SK-N-SH (cell line): ENCODE data around the gene NTRK3. TPM values are rescaled to one million over a fixed set of nuclear protein-coding genes. Genes with fewer than 3 reads are reported as not detected.

Experiments used
- CTCF ChIA-PET: fragments of 300-600, 350-600 bp; formaldehyde crosslinking; extraction: SDS; loops from one replicate; lab custom pipeline; 2021; lab: Yijun Ruan, JAX
- POLR2A ChIA-PET: fragments of 350-600 bp; sonication (Branson Sonifier 250); formaldehyde crosslinking; extraction: SDS; loops from one replicate; lab custom pipeline; 2020; ENCODE audit warnings: antibody characterized with exemption, inconsistent platforms; lab: Yijun Ruan, JAX
- DNase-seq: peaks from one replicate; pipeline ENCODE4 v3.0.0; 2012
- H2AFZ ChIP-seq: fragments of 200-600 bp; sonication (generic); 2 replicates; pipeline ENCODE4 v1.8.1; 2016; ENCODE audit warnings: antibody characterized with exemption, mild to moderate bottlenecking, low read depth
- H3F3A ChIP-seq: fragments of 200-600 bp; sonication (generic); replicated peaks from 2 replicates; pipeline ENCODE3; 2016; ENCODE audit warnings: antibody characterized with exemption, mild to moderate bottlenecking; ENCODE audit not compliant: insufficient read depth
- H3K27ac ChIP-seq, 2 experiments: fragments of 200-500 bp in 1 of 2; fragments of 200-600 bp in 1 of 2; sonication (Bioruptor generic) in 1 of 2; sonication (generic), shearing (Covaris generic) in 1 of 2; 2 replicates each; pipeline versions ENCODE4 v1.5.1 to v1.6.1; 2014 to 2016; ENCODE audit warnings: low read depth in 2 of 2, inconsistent platforms in 1 of 2, low read length in 1 of 2, mild to moderate bottlenecking in 1 of 2, mixed read lengths in 1 of 2
- H3K27me3 ChIP-seq: fragments of 200-600 bp; sonication (generic), shearing (Covaris generic); 2 replicates; pipeline ENCODE4 v1.6.1; 2016; ENCODE audit warnings: mixed run types; ENCODE audit not compliant: insufficient read depth
- H3K36me3 ChIP-seq, 2 experiments: fragments of 200-500 bp in 1 of 2; fragments of 200-600 bp in 1 of 2; sonication (Bioruptor generic) in 1 of 2; sonication (generic) in 1 of 2; replicated peaks in 1 of 2; 2 replicates each; pipeline versions ENCODE3 to v1.5.1; 2014 to 2016; ENCODE audit warnings: low read length in 1 of 2, mild to moderate bottlenecking in 1 of 2; ENCODE audit not compliant: insufficient read depth in 2 of 2, control insufficient read depth in 1 of 2
- H3K4me1 ChIP-seq, 2 experiments: fragments of 200-500 bp in 1 of 2; fragments of 200-600 bp in 1 of 2; sonication (Bioruptor generic) in 1 of 2; sonication (generic), shearing (Covaris generic) in 1 of 2; 2 replicates each; pipeline versions ENCODE4 v1.5.1 to v1.6.1; 2014 to 2016; ENCODE audit warnings: low read depth in 1 of 2, low read length in 1 of 2, mixed run types in 1 of 2; ENCODE audit not compliant: insufficient read depth in 2 of 2, control insufficient read depth in 1 of 2
- H3K4me2 ChIP-seq: fragments of 200-600 bp; sonication (generic), shearing (Covaris generic); 2 replicates; pipeline ENCODE4 v1.6.1; 2017; ENCODE audit warnings: mixed run types
- H3K4me3 ChIP-seq, 2 experiments: fragments of 200-500 bp in 1 of 2; fragments of 200-600 bp in 1 of 2; sonication (Bioruptor generic) in 1 of 2; sonication (generic), shearing (Covaris generic) in 1 of 2; 2 replicates each; pipeline versions ENCODE4 v1.5.1 to v1.8.1; 2014 to 2016; ENCODE audit warnings: low read depth in 2 of 2, inconsistent platforms in 1 of 2, low read length in 1 of 2, mild to moderate bottlenecking in 1 of 2, mixed read lengths in 1 of 2, moderate library complexity in 1 of 2
- H3K79me2 ChIP-seq: fragments of 200-600 bp; sonication (generic); 2 replicates; pipeline ENCODE4 v1.8.1; 2017; ENCODE audit warnings: mild to moderate bottlenecking; ENCODE audit not compliant: insufficient read depth
- H3K9ac ChIP-seq: fragments of 200-600 bp; sonication (generic); 2 replicates; pipeline ENCODE4 v1.6.1; 2017; ENCODE audit warnings: mixed run types
- H3K9me2 ChIP-seq: fragments of 200-600 bp; sonication (generic); 2 replicates; pipeline ENCODE4 v1.6.1; 2017; ENCODE audit warnings: mixed run types
- H3K9me3 ChIP-seq: fragments of 200-600 bp; sonication (generic); 2 replicates; pipeline ENCODE4 v1.6.1; 2017; ENCODE audit warnings: mixed run types, mild to moderate bottlenecking, moderate library complexity
- H4K20me1 ChIP-seq: fragments of 200-600 bp; sonication (generic); 2 replicates; pipeline ENCODE4 v1.6.1; 2017; ENCODE audit warnings: mild to moderate bottlenecking, mixed run types; ENCODE audit not compliant: insufficient read depth
- CHD2 ChIP-seq: fragments of 150-350 bp; IDR thresholded peaks from 2 replicates; pipeline ENCODE4 v1.6.1; 2018; ENCODE audit warnings: low read length; ENCODE audit not compliant: partially characterized antibody
- ELF1 ChIP-seq: IDR thresholded peaks from 2 replicates; pipeline ENCODE4 v1.4.0; 2012
- EP300 ChIP-seq, 2 experiments: IDR thresholded peaks; 2 replicates each; pipeline versions ENCODE4 v1.4.0 to v1.6.1; 2012; ENCODE audit warnings: borderline replicate concordance in 1 of 2, low read depth in 1 of 2, low read length in 1 of 2
- GABPA ChIP-seq: IDR thresholded peaks from 2 replicates; pipeline ENCODE4 v1.4.0; 2012; ENCODE audit warnings: low read depth, mild to moderate bottlenecking
- NRF1 ChIP-seq: IDR thresholded peaks from 2 replicates; pipeline ENCODE4 v1.6.1; 2012; ENCODE audit warnings: low read depth, mild to moderate bottlenecking, low read length
- RXRA ChIP-seq: IDR thresholded peaks from 2 replicates; pipeline ENCODE4 v1.4.0; 2012; ENCODE audit warnings: low read depth, mild to moderate bottlenecking, borderline replicate concordance
- SMC3 ChIP-seq: IDR thresholded peaks from 2 replicates; pipeline ENCODE4 v1.6.1; 2012; ENCODE audit warnings: low read depth, low read length, improper control_type of control experiment
- TAF1 ChIP-seq: IDR thresholded peaks from 2 replicates; pipeline ENCODE4 v1.6.1; 2012; ENCODE audit warnings: low read depth, mild to moderate bottlenecking, low read length, moderate library complexity, borderline replicate concordance
- YY1 ChIP-seq: IDR thresholded peaks from 2 replicates; pipeline ENCODE4 v1.4.0; 2012; ENCODE audit warnings: low read depth, mild to moderate bottlenecking
- WGBS: methylation state at CpG from one replicate; pipeline ENCODE4 v1.1.6; 2017; ENCODE audit warnings: low lambda C conversion rate; 5-methylcytosine and 5-hydroxymethylcytosine counted together
- polyA plus RNA-seq, 3 experiments: library from polyadenylated mRNA; depleted of rRNA; stranded (reverse); fragments of >200 nt; gene quantifications; 2 replicates each; pipeline ENCODE4 v1.2.3, GENCODE V29; 2012
- TF ChIP-seq, protein P1 (sequence below): IDR thresholded peaks from 2 replicates; pipeline ENCODE4; 2012
- TF ChIP-seq, protein P2 (sequence below): fragments of 200-600 bp; sonication (generic); IDR thresholded peaks from 2 replicates; pipeline ENCODE4 v1.6.1; 2017; ENCODE audit warnings: antibody characterized with exemption, mild to moderate bottlenecking, moderate library complexity
- TF ChIP-seq, protein P3 (sequence below): IDR thresholded peaks from 2 replicates; pipeline ENCODE4 v1.4.0; 2012; ENCODE audit warnings: low read depth, borderline replicate concordance
- TF ChIP-seq, protein P4 (sequence below): fragments of 150-350 bp; IDR thresholded peaks from 2 replicates; pipeline ENCODE4 v1.6.1; 2016; ENCODE audit warnings: mild to moderate bottlenecking, low read depth, low read length

Gene NTRK3
- polyA plus RNA-seq, 1 of the 3 experiments (the other 2 are of a cell fraction): 2.6 TPM

DNA sequence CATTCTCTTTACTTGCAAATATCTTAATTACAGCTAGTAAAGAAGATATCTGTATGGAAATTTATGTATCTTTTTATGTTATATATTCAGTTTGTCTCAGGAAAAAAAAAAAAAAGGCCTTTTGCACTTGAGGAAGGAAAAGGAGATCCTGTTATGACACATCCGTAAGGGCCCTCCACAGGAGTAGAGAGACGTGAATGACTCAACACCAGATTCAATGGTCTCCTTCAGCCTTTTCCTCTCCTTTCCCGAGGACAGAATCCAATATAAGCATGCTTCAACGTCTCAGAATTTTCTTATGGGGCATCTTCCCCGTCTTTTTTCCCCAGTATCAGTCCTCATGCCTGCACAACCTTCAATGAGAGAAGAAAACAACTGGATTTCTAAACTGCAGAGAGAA is 340.3 kb downstream of the NTRK3 start:
- H3K4me2 ChIP-seq: no peak overlapping the region
- TF ChIP-seq NRF1: no peak
- TF ChIP-seq ELF1: no peak
- TF ChIP-seq, protein P1, sequence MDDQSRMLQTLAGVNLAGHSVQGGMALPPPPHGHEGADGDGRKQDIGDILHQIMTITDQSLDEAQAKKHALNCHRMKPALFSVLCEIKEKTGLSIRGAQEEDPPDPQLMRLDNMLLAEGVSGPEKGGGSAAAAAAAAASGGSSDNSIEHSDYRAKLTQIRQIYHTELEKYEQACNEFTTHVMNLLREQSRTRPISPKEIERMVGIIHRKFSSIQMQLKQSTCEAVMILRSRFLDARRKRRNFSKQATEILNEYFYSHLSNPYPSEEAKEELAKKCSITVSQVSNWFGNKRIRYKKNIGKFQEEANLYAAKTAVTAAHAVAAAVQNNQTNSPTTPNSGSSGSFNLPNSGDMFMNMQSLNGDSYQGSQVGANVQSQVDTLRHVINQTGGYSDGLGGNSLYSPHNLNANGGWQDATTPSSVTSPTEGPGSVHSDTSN: no peak
- TF ChIP-seq RXRA: no peak
- TF ChIP-seq, protein P2, sequence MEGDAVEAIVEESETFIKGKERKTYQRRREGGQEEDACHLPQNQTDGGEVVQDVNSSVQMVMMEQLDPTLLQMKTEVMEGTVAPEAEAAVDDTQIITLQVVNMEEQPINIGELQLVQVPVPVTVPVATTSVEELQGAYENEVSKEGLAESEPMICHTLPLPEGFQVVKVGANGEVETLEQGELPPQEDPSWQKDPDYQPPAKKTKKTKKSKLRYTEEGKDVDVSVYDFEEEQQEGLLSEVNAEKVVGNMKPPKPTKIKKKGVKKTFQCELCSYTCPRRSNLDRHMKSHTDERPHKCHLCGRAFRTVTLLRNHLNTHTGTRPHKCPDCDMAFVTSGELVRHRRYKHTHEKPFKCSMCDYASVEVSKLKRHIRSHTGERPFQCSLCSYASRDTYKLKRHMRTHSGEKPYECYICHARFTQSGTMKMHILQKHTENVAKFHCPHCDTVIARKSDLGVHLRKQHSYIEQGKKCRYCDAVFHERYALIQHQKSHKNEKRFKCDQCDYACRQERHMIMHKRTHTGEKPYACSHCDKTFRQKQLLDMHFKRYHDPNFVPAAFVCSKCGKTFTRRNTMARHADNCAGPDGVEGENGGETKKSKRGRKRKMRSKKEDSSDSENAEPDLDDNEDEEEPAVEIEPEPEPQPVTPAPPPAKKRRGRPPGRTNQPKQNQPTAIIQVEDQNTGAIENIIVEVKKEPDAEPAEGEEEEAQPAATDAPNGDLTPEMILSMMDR: no peak
- no peak for TF ChIP-seq SMC3
- no peak for TF ChIP-seq GABPA
- 39% methylated on average over 5 of the region's 5 CpGs for WGBS
- no peaks in the 10 kb centered on the region for H3K9me2 ChIP-seq
- no peak overlapping the region for H3K4me3 ChIP-seq
- H3F3A ChIP-seq: no peaks in the 10 kb centered on the region
- CTCF ChIA-PET: interaction anchor here (0.7 kb wide), 1 partner anchor 122 kb away, joined by 3 read pairs; no protein-coding TSS in a partner anchor
- no peak overlapping the region for H3K27ac ChIP-seq
- no peak overlapping the region for H3K9ac ChIP-seq
- H3K4me1 ChIP-seq: peaks cover 0 to 4% of the 10 kb centered on the region in 2 experiments; a peak in 1 of 4 replicates
- no peaks in the 10 kb centered on the region for H4K20me1 ChIP-seq
- H3K36me3 ChIP-seq: no peaks in the 10 kb centered on the region
- H2AFZ ChIP-seq: no peak overlapping the region
- no peaks in the 10 kb centered on the region for H3K27me3 ChIP-seq
- no peaks in the 10 kb centered on the region for H3K9me3 ChIP-seq
- H3K79me2 ChIP-seq: no peaks in the 10 kb centered on the region
- POLR2A ChIA-PET: no interaction called here
- no peak for DNase-seq

DNA sequence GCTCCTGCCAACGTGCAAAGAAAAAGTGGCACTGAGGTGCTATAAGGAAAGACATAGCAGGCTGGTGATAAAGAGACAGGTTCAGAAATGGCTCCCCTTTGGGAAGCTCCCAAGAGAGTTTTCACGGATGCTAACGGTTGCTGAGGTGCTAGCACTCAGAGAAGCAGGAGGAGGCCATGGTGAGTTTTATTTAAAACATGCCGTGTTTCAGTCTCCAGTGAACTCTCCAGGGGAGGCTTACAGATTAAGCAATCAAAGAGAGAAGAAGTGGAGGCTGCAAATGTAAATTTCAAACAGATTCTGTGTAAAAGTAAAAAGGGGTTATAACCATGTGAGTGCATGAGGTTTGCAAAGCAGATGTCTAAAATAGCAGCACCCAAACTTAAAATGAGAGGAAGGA is 346.2 kb downstream of the NTRK3 start:
- ChIA-PET CTCF (no interaction called here), POLR2A (no interaction called here)
- no peak overlapping the region for H3K9ac ChIP-seq
- H2AFZ ChIP-seq: no peak overlapping the region
- no peak for DNase-seq
- H4K20me1 ChIP-seq: no peaks in the 10 kb centered on the region
- no peaks in the 10 kb centered on the region for H3K9me3 ChIP-seq
- H3K27ac ChIP-seq: no peak overlapping the region
- no peaks in the 10 kb centered on the region for H3K79me2 ChIP-seq
- 30% methylated on average over 4 of the region's 4 CpGs for WGBS
- H3K4me3 ChIP-seq: no peak overlapping the region
- no peaks in the 10 kb centered on the region for H3K9me2 ChIP-seq
- H3F3A ChIP-seq: no peaks in the 10 kb centered on the region
- H3K27me3 ChIP-seq: no peaks in the 10 kb centered on the region
- TF ChIP-seq TAF1 (no peak), YY1 (no peak), ELF1 (no peak), GABPA (no peak), CHD2 (no peak), EP300 (IDR thresholded peaks at IDR 0.05; ENCODE audit: borderline replicate concordance in 1 of 2, low read depth in 1 of 2, low read length in 1 of 2) (no peak), NRF1 (no peak)
- TF ChIP-seq, protein P2: no peak
- TF ChIP-seq, protein P3, sequence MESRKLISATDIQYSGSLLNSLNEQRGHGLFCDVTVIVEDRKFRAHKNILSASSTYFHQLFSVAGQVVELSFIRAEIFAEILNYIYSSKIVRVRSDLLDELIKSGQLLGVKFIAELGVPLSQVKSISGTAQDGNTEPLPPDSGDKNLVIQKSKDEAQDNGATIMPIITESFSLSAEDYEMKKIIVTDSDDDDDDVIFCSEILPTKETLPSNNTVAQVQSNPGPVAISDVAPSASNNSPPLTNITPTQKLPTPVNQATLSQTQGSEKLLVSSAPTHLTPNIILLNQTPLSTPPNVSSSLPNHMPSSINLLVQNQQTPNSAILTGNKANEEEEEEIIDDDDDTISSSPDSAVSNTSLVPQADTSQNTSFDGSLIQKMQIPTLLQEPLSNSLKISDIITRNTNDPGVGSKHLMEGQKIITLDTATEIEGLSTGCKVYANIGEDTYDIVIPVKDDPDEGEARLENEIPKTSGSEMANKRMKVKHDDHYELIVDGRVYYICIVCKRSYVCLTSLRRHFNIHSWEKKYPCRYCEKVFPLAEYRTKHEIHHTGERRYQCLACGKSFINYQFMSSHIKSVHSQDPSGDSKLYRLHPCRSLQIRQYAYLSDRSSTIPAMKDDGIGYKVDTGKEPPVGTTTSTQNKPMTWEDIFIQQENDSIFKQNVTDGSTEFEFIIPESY: no peak
- TF ChIP-seq, protein P4, sequence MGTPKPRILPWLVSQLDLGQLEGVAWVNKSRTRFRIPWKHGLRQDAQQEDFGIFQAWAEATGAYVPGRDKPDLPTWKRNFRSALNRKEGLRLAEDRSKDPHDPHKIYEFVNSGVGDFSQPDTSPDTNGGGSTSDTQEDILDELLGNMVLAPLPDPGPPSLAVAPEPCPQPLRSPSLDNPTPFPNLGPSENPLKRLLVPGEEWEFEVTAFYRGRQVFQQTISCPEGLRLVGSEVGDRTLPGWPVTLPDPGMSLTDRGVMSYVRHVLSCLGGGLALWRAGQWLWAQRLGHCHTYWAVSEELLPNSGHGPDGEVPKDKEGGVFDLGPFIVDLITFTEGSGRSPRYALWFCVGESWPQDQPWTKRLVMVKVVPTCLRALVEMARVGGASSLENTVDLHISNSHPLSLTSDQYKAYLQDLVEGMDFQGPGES: no peak
- H3K4me2 ChIP-seq: no peak overlapping the region
- H3K4me1 ChIP-seq: no peaks in the 10 kb centered on the region
- H3K36me3 ChIP-seq: no peaks in the 10 kb centered on the region
